Measurements from ENCODE around the gene LPA. TPM values are rescaled to one million over a fixed set of nuclear protein-coding genes. Genes with fewer than 3 reads are reported as not detected.

LPA gene
- total RNA-seq, 2 experiments from 2014 or later: not detected

GRCh38 chr6:160510199-160510598 lies 153.9 kb downstream of the LPA start:
- H3K4me1 Mint-ChIP-seq (ENCODE audit: low read depth): no peaks in the 10 kb centered on the region
- TF ChIP-seq CTCF (IDR thresholded peaks at IDR 0.05): no peak
- no peak overlapping the region for H3K4me3 ChIP-seq (ENCODE audit: low read length)
- H3K4me3 Mint-ChIP-seq: no peak overlapping the region
- CTCF ChIA-PET: interaction anchor here (1.1 to 1.3 kb wide), 2 partner anchors 9 to 11 kb away, joined by 3 read pairs; no protein-coding TSS in a partner anchor
- no peaks in the 10 kb centered on the region for H3K36me3 Mint-ChIP-seq (ENCODE audit: low read depth)
- POLR2A ChIA-PET: no interaction called here
- intact Hi-C loops (cut with DNase I, micrococcal nuclease): no loop called here
- DNase-seq (no peak), ATAC-seq (ENCODE audit: poor library complexity) (no peak)
- peaks cover 5% of the 10 kb centered on the region for H3K27me3 Mint-ChIP-seq
- H3K27ac Mint-ChIP-seq: no peak overlapping the region
- no peaks in the 10 kb centered on the region for H3K9me3 Mint-ChIP-seq
- H3K27ac ChIP-seq (ENCODE audit: low read depth in 1 of 2, low read length in 2 of 2): no peak overlapping the region
- H3K36me3 ChIP-seq (ENCODE audit: insufficient read depth, low read length): no peaks in the 10 kb centered on the region
- H3K4me1 ChIP-seq (ENCODE audit: insufficient read depth, low read length): no peaks in the 10 kb centered on the region
- no peaks in the 10 kb centered on the region for H3K9me3 ChIP-seq (ENCODE audit: control insufficient read depth in 1 of 2, insufficient read depth in 1 of 2, low read length in 2 of 2)
- no peaks in the 10 kb centered on the region for H3K27me3 ChIP-seq (ENCODE audit: control insufficient read depth in 1 of 2, insufficient read depth in 2 of 2, low read length in 2 of 2)

- TF ChIP-seq CTCF (IDR thresholded peaks at IDR 0.05): no peak
- H3K27ac Mint-ChIP-seq: no peak overlapping the region
- no peak overlapping the region for H3K4me3 Mint-ChIP-seq
- H3K4me3 ChIP-seq (ENCODE audit: low read length): no peak overlapping the region
- no peaks in the 10 kb centered on the region for H3K36me3 ChIP-seq (ENCODE audit: insufficient read depth, low read length)
- no peaks in the 10 kb centered on the region for H3K27me3 ChIP-seq (ENCODE audit: control insufficient read depth in 1 of 2, insufficient read depth in 2 of 2, low read length in 2 of 2)
- H3K9me3 Mint-ChIP-seq: no peaks in the 10 kb centered on the region
- H3K4me1 ChIP-seq (ENCODE audit: insufficient read depth, low read length): no peaks in the 10 kb centered on the region
- H3K36me3 Mint-ChIP-seq (ENCODE audit: low read depth): peaks cover 3% of the 10 kb centered on the region
- CTCF ChIA-PET: interaction anchor here (1.1 to 1.3 kb wide), 2 partner anchors 10 to 11 kb away, joined by 3 read pairs; no protein-coding TSS in a partner anchor
- H3K27ac ChIP-seq (ENCODE audit: low read depth in 1 of 2, low read length in 2 of 2): no peak overlapping the region
- POLR2A ChIA-PET: no interaction called here
- ATAC-seq (ENCODE audit: poor library complexity): no peak
- H3K4me1 Mint-ChIP-seq (ENCODE audit: low read depth): no peaks in the 10 kb centered on the region
- DNase-seq: no peak
- intact Hi-C loops (cut with DNase I, micrococcal nuclease): loop anchor here in 1 of 2 experiments (5.0 kb wide), 1 partner anchor 33 kb away; no protein-coding TSS in a partner anchor
- H3K27me3 Mint-ChIP-seq: peaks cover 4% of the 10 kb centered on the region
- H3K9me3 ChIP-seq (ENCODE audit: control insufficient read depth in 1 of 2, insufficient read depth in 1 of 2, low read length in 2 of 2): no peaks in the 10 kb centered on the region
Measured at GRCh38 chr6:160509610-160510009, 154.5 kb downstream of the LPA start.

- Mint-ChIP-seq H3K27me3 (no peaks in the 10 kb centered on the region), H3K4me3 (no peak overlapping the region), H3K4me1 (ENCODE audit: low read depth) (no peaks in the 10 kb centered on the region), H3K36me3 (ENCODE audit: low read depth) (peaks cover 13% of the 10 kb centered on the region), H3K9me3 (peaks cover 6% of the 10 kb centered on the region), H3K27ac (no peak overlapping the region)
- Histone ChIP-seq H3K27me3 (ENCODE audit: control insufficient read depth in 1 of 2, insufficient read depth in 2 of 2, low read length in 2 of 2) (no peaks in the 10 kb centered on the region), H3K9me3 (ENCODE audit: control insufficient read depth in 1 of 2, insufficient read depth in 1 of 2, low read length in 2 of 2) (peaks cover 0 to 4% of the 10 kb centered on the region in 2 experiments), H3K4me1 (ENCODE audit: insufficient read depth, low read length) (no peaks in the 10 kb centered on the region), H3K36me3 (ENCODE audit: insufficient read depth, low read length) (no peaks in the 10 kb centered on the region), H3K27ac (ENCODE audit: low read depth in 1 of 2, low read length in 2 of 2) (no peak overlapping the region), H3K4me3 (ENCODE audit: low read length) (no peak overlapping the region)
- intact Hi-C loops (cut with DNase I, micrococcal nuclease): loop anchor here in 1 of 2 experiments (5.0 kb wide), 1 partner anchor 34 kb away; no protein-coding TSS in a partner anchor
- DNase-seq (no peak), ATAC-seq (ENCODE audit: poor library complexity) (no peak)
- CTCF ChIA-PET: no interaction called here
- POLR2A ChIA-PET: no interaction called here
- no peak for TF ChIP-seq CTCF (IDR thresholded peaks at IDR 0.05)
Measured at GRCh38 chr6:160508599-160508998, 155.5 kb downstream of the LPA start.

Data from CD4-positive, alpha-beta T cell (primary cell).